Stimulated activated naive CD8-positive, alpha-beta T cell treated with anti-CD3 and anti-CD28 coated beads, Interleukin-15, amount 100 ng/mL, for 72 hours (primary cell): Measurements from ENCODE around the gene CYP11A1.

Source experiments
- ATAC-seq: fragments of 150-1000 bp; cut with Tn5 transposase; 2 replicates; pipeline ENCODE4 v1.10.0; 2021; ENCODE audit warnings: mild to moderate bottlenecking, moderate library complexity
- DNase-seq, 2 donors: peaks; one replicate each; pipeline ENCODE4 v3.0.0; 2021 to 2022
- H3K27ac Mint-ChIP-seq, 2 donors: one replicate each; pipeline ENCODE4 v1.8.0; 2022; ENCODE audit warnings: mild to moderate bottlenecking in 2 of 2, mixed read lengths in 2 of 2, moderate library complexity in 2 of 2
- H3K27me3 Mint-ChIP-seq: one replicate; pipeline ENCODE4 v1.8.0; 2022; ENCODE audit warnings: mixed read lengths
- H3K4me1 Mint-ChIP-seq: one replicate; pipeline ENCODE4 v1.8.0; 2022; ENCODE audit warnings: mild to moderate bottlenecking, mixed read lengths
- H3K4me3 Mint-ChIP-seq, 2 donors: one replicate each; pipeline ENCODE4 v1.8.0; 2022; ENCODE audit warnings: mild to moderate bottlenecking in 2 of 2, mixed read lengths in 2 of 2, moderate library complexity in 1 of 2
- H3K9me3 Mint-ChIP-seq, 2 donors: one replicate each; pipeline ENCODE4 v1.8.0; 2022; ENCODE audit warnings: mixed read lengths in 2 of 2

CYP11A1 gene

DNA sequence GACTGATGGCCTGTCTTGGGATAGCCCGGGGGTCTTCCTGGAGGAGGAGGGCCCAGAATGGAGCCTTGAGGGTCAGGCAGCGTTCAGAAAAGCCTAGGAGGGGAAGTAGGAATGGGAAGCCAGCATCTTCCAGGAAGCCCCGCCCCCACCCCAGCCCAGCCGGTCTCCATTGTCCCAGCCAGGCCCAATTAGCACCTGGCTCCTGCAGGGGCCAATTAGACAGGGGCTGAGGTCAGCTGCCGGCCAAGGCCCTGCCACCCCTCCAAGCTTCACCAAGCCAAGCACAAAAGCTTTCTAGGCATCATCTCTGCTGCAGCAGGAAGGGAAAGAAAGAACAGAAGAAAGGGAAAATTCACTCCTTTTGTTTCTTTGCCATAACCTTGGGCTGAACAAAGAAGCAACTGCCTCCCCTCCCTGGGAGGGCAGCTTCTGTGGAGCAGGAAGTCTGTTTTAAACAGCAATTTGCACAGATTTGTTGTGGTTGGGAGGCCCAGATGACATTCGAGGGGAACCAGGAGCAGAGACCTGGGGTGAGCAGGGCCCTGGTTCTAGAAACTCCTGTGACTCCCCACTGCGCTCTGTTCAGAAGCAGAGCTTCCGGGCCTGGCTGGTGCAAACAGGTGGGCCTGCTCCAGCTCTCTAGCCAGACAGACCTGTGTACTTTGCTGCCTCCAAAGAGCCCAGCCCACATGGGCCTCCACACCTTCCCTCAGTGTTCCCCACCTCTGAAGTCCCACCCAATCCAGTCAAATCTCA is 47.7 kb downstream of the CYP11A1 start:
- ATAC-seq (no peak), DNase-seq (no peak)
- Mint-ChIP-seq H3K27me3 (no peaks in the 10 kb centered on the region), H3K4me3 (no peak overlapping the region), H3K27ac (no peak overlapping the region), H3K4me1 (peaks cover 61% of the 10 kb centered on the region), H3K9me3 (no peaks in the 10 kb centered on the region)

DNA sequence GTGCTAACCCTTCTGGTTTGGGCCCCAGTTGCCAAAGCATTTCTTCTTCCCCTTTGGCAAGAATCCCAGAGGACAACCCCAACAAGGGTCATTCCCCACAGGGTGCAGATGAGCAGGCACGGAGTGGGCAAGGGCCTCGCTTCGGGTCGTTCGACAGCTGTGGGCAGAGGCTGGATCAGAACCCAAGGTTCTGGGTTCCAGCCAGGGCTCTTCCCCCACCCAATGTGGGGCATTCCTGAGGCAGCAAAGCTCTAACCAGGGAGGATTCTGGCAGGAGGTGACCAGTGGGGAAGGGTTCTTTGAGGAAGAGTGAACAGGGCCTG is 48.3 kb downstream of the CYP11A1 start:
- no peak overlapping the region for H3K4me3 Mint-ChIP-seq
- DNase-seq (no peak), ATAC-seq (no peak)
- peaks cover 68% of the 10 kb centered on the region for H3K4me1 Mint-ChIP-seq
- H3K9me3 Mint-ChIP-seq = no peaks in the 10 kb centered on the region
- H3K27me3 Mint-ChIP-seq = no peaks in the 10 kb centered on the region
- no peak overlapping the region for H3K27ac Mint-ChIP-seq

DNA sequence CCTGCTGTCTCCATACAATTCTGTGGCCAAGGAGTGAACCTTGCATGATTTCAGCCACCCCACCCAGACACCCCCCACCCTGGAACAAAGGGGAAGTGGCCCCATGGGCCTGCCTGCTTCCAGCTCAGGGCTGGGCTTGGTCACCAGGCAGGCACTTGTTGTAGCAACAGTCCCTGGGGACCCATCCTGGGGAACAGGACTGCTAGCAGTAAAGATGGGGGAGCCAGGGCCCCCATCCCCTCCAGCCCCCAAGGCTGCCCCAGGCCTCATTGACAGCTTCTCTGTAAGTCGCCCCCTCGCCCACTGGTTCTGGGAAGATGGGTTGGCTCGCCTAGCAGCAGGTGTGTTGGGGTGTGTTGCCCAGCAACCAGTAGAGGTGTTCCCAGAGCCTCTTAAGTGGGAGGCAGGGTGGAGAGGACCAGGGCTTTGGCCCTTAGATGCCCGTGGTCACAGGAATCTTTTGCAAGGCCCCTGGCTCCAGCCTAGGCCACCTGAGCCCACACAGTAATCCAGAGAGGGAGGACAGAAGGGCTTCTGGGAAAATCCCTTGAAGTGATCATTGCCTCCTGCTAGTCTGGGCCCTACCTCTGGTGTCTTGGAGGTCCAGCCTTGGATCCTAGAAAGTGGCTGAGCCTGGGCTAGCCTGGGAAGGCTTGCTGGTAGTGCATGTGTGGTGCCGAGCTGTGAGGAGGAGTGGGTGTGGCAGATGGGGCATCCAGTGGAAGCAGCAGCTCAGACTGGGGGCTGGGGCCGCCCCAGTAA is 48.9 kb downstream of the CYP11A1 start:
- DNase-seq = no peak
- peak overlapping the region in 1 of 2 donors; percentile 76 for H3K27ac Mint-ChIP-seq
- no peak for ATAC-seq
- H3K4me3 Mint-ChIP-seq = no peak overlapping the region
- H3K4me1 Mint-ChIP-seq = peaks cover 73% of the 10 kb centered on the region
- H3K27me3 Mint-ChIP-seq = no peaks in the 10 kb centered on the region
- H3K9me3 Mint-ChIP-seq = no peaks in the 10 kb centered on the region

DNA sequence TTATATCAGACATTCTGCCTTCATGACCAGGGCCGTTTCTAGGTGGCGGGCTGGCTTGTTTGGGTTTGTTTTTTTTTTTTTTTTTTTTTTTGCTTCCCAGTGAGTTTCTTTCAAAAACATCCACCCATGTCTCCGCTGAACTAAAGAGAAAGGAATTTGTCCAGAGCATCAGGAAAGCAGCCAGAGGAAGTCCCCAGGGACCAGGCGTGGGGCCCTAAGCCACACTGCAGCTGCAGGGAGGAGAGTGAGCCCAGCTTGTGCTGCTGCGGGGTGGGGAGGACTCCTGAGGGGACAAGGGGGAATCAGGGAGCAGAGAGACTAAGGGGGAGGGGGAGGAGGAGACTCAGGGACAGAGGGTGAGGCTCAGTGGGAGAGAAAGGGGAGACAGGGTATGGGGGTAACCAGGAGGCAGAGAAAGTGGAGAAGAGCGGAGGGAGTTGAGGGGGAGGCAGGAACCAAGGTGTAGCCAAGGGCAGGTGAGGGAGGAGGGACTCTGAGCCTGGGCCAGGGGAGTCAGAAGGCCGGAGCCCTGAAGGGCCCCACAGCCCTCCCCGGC is 49.5 kb downstream of the CYP11A1 start:
- ATAC-seq (no peak), DNase-seq (no peak)
- Mint-ChIP-seq H3K9me3 (no peaks in the 10 kb centered on the region), H3K27ac (peak overlapping the region; percentile 80 to 83), H3K27me3 (no peaks in the 10 kb centered on the region), H3K4me3 (peak overlapping the region in 1 of 2 donors; percentile 56), H3K4me1 (peaks cover 77% of the 10 kb centered on the region)

DNA sequence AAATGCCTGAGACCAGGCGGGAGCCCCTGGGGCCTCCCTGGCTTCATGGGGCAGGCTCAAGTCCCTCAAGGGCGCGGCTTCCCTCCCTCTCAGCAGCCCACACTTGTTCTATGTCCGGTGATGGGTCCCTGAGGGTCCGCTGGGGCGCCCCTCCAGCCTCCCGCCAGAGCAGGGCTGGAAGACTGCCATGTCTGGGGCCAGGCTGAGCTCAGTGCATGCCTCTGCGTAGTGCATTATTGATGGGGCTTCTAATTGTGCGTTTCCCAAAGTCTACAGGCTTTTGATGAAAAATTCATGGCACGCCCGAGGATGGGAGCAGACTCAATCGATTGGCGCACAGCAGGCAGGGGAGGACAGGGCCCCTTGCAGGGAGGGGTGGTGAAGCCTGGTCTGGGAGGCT is 51.3 kb downstream of the CYP11A1 start:
- H3K4me3 Mint-ChIP-seq = peak overlapping the region in 1 of 2 donors; percentile 68
- no peak for DNase-seq
- no peaks in the 10 kb centered on the region for H3K9me3 Mint-ChIP-seq
- H3K27me3 Mint-ChIP-seq = no peaks in the 10 kb centered on the region
- no peak for ATAC-seq
- no peak overlapping the region for H3K27ac Mint-ChIP-seq
- H3K4me1 Mint-ChIP-seq = peaks cover 84% of the 10 kb centered on the region

DNA sequence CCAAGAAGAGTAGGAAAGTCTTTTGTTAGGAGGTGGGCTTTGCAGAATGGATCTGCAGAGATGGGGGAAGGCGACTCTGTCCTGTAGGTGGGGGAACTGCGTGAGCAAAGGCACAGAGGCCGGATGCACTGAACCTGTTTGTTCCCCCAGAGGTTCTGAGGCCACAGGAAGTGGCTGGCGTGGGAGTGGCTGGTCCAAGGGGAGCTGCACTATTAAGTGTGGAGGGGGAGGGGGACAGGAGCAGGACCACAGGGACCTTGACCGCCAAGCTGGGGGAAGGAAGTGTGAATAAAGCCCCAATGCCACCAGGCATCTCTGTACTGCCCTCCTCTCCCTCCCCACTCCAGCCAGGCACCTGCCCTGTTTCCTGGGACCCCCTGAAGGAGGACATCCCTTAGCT is 51.8 kb downstream of the CYP11A1 start:
- Mint-ChIP-seq H3K4me3 (peak overlapping the region; percentile 63 to 68), H3K4me1 (peaks cover 81% of the 10 kb centered on the region), H3K9me3 (no peaks in the 10 kb centered on the region), H3K27ac (peak overlapping the region; percentile 45 to 95), H3K27me3 (no peaks in the 10 kb centered on the region)
- peak; percentile 75 for ATAC-seq
- peak; percentile 50 to 62 for DNase-seq

DNA sequence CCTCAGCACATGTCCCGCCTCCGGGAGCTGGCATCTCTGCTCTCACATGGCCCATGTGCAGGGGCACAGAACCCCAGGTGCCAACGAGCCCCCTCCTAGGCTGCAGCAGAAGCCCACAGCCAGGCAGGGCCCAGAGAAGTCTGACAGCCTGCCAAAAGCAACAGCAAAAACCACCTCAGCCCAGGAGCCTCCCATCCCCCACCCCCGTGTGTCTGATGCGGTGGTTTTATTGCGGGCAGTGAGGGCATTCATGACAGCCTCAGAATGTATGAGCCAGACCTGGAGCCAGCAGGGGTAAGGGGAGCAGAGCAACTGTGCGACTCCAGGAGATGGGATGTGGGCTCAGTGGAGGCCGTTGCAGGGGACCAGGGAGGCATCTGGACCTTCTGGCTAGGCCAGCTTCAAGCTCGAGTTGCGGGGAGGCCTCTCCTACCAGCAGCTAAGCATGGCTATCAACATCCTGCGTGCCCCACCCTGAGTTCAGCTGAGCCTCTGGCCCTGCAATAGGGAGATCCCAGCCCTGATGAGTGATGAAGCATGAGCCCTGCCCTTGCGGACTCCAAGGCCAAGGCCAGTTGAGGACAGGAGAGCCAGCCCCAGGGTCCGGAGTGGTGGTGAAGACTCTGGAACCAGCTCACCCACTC is 52.5 kb downstream of the CYP11A1 start:
- H3K9me3 Mint-ChIP-seq = no peaks in the 10 kb centered on the region
- peak; percentile 76 for ATAC-seq
- H3K27ac Mint-ChIP-seq = peak overlapping the region; percentile 93 to 95
- no peaks in the 10 kb centered on the region for H3K27me3 Mint-ChIP-seq
- peak; percentile 62 to 71 for DNase-seq
- H3K4me3 Mint-ChIP-seq = peak overlapping the region; percentile 63 to 68
- peaks cover 74% of the 10 kb centered on the region for H3K4me1 Mint-ChIP-seq

DNA sequence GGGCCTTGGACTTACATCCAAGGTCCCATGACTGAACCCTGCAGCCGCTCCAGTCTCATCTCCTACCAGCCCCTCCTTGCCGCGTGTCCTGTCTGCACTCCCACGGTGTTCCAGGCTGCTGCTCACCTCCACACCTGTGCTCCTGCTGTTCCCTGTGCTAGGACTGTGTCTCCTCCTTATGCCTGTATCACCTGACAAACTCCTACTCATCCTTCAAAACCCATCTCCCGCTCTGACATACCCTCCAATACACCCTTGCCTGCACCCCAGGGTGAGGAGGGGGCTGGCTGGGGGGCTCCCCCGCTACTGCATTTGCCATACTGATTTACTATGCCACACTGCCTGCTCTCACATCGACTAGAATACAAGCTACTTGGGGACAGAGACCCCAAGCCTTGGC is 53.6 kb downstream of the CYP11A1 start:
- no peak for ATAC-seq
- H3K4me3 Mint-ChIP-seq = peak overlapping the region in 1 of 2 donors; percentile 68
- H3K27me3 Mint-ChIP-seq = no peaks in the 10 kb centered on the region
- H3K27ac Mint-ChIP-seq = no peak overlapping the region
- peaks cover 64% of the 10 kb centered on the region for H3K4me1 Mint-ChIP-seq
- no peaks in the 10 kb centered on the region for H3K9me3 Mint-ChIP-seq
- DNase-seq = no peak

DNA sequence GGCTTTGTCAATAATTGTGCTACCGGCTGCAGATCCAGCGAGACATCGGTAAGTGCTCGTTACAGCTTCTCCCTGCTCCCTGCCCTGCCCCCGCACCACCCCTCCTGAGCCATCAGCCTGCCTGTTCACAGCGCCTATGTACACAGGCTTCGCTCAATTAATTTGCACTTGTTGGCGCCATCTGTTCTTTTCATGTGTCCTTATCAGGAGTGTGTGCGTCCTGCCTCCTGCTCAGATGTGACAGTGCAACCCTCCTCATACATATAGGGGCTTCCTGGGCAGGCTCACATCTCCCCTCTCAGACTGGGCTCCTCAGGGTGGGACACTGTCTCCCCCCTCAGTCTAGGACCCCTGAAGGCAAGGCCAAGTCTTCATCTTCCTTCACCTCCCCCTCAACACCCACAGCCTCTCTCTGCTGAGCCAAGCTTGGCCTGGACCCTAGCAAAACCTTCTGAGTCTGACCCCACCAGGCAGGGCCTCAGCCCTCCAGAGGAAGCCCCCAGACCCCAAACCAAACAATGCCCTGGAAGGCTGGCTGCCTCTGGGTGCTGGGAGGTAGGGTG is 54.9 kb downstream of the CYP11A1 start:
- no peak for DNase-seq
- Mint-ChIP-seq H3K4me3 (no peak overlapping the region), H3K9me3 (no peaks in the 10 kb centered on the region), H3K27ac (no peak overlapping the region), H3K4me1 (peaks cover 50% of the 10 kb centered on the region), H3K27me3 (no peaks in the 10 kb centered on the region)
- ATAC-seq = no peak

DNA sequence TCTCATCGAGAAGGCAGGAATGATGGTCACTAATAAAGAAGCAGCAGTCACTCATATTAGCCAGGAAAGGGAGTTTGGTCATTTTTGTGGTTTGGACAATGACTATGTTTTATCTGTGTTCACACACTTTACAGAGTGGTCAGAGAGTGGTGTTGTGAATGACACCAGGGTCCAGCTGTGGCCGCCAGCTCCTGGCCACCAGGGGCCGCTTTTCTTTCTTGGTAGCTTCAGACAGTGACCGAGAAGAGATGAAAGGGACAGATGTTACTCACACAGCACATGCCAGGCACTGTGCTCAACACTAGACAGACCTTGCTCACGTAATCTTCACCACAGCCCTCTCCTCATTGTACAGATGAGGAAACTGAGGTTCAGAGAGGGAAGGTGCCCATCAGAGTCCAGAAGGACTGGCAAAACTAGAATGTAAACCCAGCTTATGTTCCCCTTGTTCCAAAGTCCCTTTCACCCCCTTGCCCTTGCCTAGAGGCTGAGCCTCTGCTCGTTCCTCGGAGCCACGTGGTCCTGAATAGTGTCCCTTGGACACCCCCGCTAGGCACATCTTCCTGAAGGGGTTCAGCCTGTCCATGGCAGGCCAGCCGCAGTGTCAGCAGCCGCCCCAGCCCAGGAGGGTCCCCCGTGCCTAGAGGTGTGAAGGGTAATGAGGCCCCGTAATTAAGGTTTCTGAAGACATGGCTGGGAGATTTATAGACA is 55.6 kb downstream of the CYP11A1 start:
- peaks cover under 1% of the 10 kb centered on the region for H3K27me3 Mint-ChIP-seq
- H3K4me1 Mint-ChIP-seq = peaks cover 44% of the 10 kb centered on the region
- DNase-seq (no peak), ATAC-seq (no peak)
- peak overlapping the region in 1 of 2 donors; percentile 72 for H3K27ac Mint-ChIP-seq
- no peaks in the 10 kb centered on the region for H3K9me3 Mint-ChIP-seq
- H3K4me3 Mint-ChIP-seq = no peak overlapping the region

DNA sequence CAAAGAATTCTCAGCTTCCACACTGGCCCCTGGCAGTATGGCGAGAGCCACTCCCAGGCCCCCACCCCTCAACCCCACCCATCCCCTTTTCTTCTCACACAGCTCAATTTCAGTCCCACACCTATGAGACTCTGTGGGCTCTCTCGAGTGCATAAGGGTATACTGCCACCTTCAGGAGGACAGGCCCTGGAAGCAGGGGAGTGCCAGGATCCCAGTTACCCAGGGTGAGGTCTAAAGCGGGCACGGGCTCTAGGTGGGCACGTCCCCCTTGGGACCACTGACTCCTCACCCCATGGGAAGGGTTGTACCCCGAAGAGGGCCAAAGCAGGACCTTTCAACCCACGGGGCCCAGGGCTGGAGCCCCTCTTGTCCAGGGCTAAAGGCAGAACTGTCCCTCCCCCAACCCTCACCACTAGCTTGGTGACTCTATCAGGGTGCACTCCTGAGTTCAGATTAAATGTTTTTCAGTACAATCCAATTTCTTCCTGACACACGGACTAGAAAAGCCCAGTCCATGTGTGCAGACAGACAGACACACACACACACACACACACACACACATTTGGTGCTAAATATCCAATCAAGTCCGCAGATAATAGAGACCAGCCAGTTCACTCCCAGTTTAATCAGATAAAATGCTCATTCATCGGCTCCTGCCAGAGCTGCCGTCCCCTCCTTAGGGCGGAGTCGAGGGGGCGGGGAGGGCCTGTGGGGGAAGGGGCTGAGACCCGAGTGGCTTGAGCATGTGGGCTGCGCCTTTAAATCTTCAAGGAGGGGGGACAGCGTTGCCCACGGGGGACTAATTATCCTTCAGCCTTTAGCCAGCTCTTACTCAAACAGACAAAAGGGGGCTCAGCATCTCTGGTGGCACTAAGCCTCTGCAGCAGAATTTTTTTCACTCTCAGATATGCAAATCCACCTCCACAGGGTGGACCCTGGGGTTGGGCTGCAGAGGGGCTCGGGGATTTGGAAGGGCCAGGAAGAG is 59.3 kb downstream of the CYP11A1 start:
- no peak overlapping the region for H3K27ac Mint-ChIP-seq
- H3K4me1 Mint-ChIP-seq = peaks cover 9% of the 10 kb centered on the region
- DNase-seq = peak; percentile 33 to 47
- no peaks in the 10 kb centered on the region for H3K9me3 Mint-ChIP-seq
- H3K27me3 Mint-ChIP-seq = peaks cover 39% of the 10 kb centered on the region
- no peak overlapping the region for H3K4me3 Mint-ChIP-seq
- peak; percentile 83 for ATAC-seq

DNA sequence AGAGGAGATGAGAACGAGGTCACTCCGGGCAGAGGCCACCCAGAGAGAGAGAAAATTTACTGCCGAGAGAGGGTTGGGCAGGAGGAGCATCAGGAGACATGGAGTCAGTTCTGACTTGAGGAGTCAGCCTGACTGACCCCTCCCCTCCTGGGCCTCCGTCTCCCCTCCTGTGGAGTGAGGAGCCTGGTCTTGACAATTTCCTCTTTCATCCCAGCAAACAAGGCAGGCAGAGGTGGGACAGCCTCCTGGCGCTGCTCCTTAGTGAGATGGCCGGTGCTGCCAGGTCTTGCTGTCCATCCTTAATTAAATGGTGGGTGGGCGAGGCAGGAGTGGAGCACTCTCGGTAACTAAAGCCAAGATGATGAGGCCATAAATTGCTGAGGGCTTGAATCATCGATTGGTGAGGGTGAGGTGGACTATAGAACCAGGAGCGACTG is 60.6 kb downstream of the CYP11A1 start:
- Mint-ChIP-seq H3K27ac (no peak overlapping the region), H3K27me3 (peaks cover 50% of the 10 kb centered on the region), H3K4me1 (peaks cover 5% of the 10 kb centered on the region), H3K4me3 (no peak overlapping the region), H3K9me3 (no peaks in the 10 kb centered on the region)
- DNase-seq (no peak), ATAC-seq (no peak)

DNA sequence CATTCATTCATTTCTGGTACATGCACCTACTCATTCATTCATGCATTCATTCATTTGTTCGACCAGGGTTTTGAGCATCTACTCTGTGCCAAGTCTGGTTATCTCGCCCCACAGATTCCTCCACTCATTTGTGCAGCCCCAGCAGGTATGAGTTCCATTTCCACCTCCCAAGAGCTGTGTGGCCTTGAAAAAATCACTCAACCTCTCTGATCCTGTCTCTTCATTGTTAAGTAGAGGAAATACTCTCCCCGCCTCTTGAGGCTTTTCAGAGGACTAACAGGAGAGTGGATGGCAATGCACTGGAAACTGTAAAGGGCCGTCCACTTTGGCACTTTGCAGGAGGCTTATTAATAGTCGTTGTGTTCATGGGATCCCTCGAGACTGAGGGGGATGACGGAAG is 61.8 kb downstream of the CYP11A1 start:
- Mint-ChIP-seq H3K27ac (no peak overlapping the region), H3K4me3 (no peak overlapping the region), H3K4me1 (peaks cover 5% of the 10 kb centered on the region), H3K27me3 (peaks cover 62% of the 10 kb centered on the region), H3K9me3 (no peaks in the 10 kb centered on the region)
- ATAC-seq (no peak), DNase-seq (no peak)

DNA sequence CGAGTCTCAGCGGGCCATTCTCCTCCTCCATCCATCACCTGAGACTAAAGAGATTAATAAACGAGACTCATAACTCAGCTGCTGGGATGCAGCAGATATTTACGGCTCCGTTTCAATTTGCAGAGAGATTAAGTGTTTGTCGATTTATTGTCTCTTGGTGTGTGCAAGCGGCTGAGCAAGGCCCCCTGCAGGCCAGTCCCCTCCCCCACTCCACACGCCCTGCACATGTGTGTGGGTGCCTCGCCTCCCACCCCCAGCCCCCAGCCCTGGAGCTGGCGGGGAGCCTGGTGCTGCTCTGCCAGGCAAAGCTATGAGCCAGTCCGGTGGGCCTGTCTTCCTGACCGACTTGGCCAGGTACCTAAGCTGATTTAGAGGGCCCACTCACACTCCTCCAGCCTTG is 63.0 kb downstream of the CYP11A1 start:
- Mint-ChIP-seq H3K9me3 (no peaks in the 10 kb centered on the region), H3K27ac (no peak overlapping the region), H3K27me3 (peaks cover 72% of the 10 kb centered on the region), H3K4me1 (peaks cover 5% of the 10 kb centered on the region), H3K4me3 (no peak overlapping the region)
- DNase-seq (no peak), ATAC-seq (no peak)
